ENCODE data around the gene LRPAP1.

The LRPAP1 gene

DNA sequence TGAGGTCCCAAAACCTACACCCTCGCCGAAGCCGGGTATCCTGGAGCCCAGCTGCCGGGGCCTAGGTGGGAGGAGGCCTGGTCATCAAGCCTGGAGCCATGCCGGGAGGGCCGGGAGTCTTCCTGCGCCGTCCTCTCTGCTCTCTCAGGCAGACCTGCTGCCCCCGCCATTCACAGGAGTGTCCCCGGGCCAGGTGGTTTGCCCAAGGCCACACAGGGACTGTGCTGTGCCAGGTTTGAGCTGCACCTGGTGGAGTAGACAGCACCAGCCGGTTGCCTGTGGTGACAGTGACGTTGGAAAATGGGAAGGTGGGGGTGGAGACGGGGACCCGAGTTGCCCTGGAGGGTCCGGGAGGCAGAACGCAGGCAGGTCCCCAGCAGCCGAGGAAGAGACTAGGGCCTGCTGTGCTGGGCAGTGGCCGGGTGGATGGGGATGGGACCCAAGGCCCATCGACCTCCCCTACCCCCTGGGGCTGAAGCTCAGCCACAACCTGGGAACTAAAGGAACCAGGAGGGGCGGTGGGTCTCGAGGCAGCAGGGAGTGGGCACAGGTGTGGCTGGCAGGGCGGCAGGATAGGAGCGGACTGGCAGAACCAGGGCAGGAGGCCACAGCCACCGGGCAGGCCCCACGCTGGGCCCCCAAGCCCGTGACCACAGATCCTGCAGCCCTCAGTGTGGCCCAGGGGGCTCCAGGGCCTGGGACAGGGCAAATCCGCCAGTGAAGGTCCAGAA is 59.6 kb downstream of the LRPAP1 start:
- no peak overlapping the region for H3K4me3 ChIP-seq (ENCODE audit: low read depth in 1 of 2, low read length in 2 of 2)
- no peak overlapping the region for H3K27ac ChIP-seq (ENCODE audit: low read length)
- no peaks in the 10 kb centered on the region for H3K36me3 ChIP-seq (ENCODE audit: control insufficient read depth in 1 of 2, insufficient read depth in 2 of 2, low read length in 2 of 2)
- no peaks in the 10 kb centered on the region for H3K4me1 ChIP-seq (ENCODE audit: control insufficient read depth in 1 of 2, insufficient read depth in 2 of 2, low read length in 2 of 2)
- no peaks in the 10 kb centered on the region for H3K27me3 ChIP-seq (ENCODE audit: low read depth, low read length)
- H3K9me3 ChIP-seq (ENCODE audit: control insufficient read depth in 1 of 2, low read length in 2 of 2) = no peaks in the 10 kb centered on the region

DNA sequence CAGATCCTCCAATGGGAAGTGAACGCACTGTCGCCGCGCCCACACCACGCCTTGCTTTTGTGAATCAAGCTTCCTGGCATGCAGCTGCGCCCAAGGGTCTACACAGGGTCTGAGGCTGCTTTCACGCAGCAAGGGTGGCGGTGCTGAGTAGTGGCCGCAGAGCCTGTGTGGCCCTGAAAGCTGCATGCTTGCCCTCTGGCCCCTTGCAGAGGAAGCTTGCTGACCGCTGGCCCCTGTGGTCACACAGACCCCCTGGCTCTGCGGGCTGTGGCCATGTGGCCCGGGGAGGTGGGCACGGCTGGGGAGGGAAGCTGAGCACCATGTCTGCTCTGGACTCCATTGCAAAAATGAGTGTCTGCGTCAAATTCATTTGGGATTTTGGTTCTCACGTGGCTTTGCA is 60.3 kb downstream of the LRPAP1 start:
- H3K27me3 ChIP-seq (ENCODE audit: low read depth, low read length) = no peaks in the 10 kb centered on the region
- no peak overlapping the region for H3K4me3 ChIP-seq (ENCODE audit: low read depth in 1 of 2, low read length in 2 of 2)
- no peak overlapping the region for H3K27ac ChIP-seq (ENCODE audit: low read length)
- no peaks in the 10 kb centered on the region for H3K4me1 ChIP-seq (ENCODE audit: control insufficient read depth in 1 of 2, insufficient read depth in 2 of 2, low read length in 2 of 2)
- H3K36me3 ChIP-seq (ENCODE audit: control insufficient read depth in 1 of 2, insufficient read depth in 2 of 2, low read length in 2 of 2) = no peaks in the 10 kb centered on the region
- no peaks in the 10 kb centered on the region for H3K9me3 ChIP-seq (ENCODE audit: control insufficient read depth in 1 of 2, low read length in 2 of 2)

DNA sequence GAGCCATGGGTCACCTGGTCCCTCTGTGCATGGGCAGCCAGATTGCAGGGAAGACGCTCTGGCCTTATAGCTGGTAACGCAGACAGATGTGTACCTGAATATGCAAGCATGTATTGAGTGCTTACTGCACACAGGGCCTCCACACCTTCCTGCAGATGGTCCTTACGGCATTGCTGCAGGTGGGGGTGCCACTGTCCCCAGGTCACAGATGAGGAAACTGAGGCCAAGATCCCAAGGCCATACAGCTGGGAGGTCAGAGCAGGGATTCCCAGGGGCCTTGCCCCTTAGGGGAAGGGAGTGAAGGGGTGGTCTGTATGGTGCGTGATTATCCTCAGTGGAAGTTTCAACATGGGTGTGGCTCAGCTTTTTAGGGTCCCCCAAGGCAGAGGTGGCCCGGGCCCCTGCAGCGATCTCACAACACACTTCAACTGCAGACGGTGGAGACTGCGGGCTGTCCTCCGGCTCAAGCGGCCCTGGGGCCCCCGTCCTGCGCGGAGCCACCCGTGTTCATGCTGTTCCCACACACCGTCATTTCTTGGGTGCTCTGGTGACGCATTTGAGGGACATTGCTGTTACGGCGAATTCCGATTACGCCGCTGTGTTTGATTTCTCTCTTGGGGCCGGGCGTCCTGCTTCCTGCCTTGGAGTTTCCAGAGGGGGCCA is 61.0 kb downstream of the LRPAP1 start:
- no peaks in the 10 kb centered on the region for H3K4me1 ChIP-seq (ENCODE audit: control insufficient read depth in 1 of 2, insufficient read depth in 2 of 2, low read length in 2 of 2)
- no peaks in the 10 kb centered on the region for H3K36me3 ChIP-seq (ENCODE audit: control insufficient read depth in 1 of 2, insufficient read depth in 2 of 2, low read length in 2 of 2)
- no peak overlapping the region for H3K4me3 ChIP-seq (ENCODE audit: low read depth in 1 of 2, low read length in 2 of 2)
- H3K27ac ChIP-seq (ENCODE audit: low read length) = no peak overlapping the region
- no peaks in the 10 kb centered on the region for H3K9me3 ChIP-seq (ENCODE audit: control insufficient read depth in 1 of 2, low read length in 2 of 2)
- H3K27me3 ChIP-seq (ENCODE audit: low read depth, low read length) = no peaks in the 10 kb centered on the region

DNA sequence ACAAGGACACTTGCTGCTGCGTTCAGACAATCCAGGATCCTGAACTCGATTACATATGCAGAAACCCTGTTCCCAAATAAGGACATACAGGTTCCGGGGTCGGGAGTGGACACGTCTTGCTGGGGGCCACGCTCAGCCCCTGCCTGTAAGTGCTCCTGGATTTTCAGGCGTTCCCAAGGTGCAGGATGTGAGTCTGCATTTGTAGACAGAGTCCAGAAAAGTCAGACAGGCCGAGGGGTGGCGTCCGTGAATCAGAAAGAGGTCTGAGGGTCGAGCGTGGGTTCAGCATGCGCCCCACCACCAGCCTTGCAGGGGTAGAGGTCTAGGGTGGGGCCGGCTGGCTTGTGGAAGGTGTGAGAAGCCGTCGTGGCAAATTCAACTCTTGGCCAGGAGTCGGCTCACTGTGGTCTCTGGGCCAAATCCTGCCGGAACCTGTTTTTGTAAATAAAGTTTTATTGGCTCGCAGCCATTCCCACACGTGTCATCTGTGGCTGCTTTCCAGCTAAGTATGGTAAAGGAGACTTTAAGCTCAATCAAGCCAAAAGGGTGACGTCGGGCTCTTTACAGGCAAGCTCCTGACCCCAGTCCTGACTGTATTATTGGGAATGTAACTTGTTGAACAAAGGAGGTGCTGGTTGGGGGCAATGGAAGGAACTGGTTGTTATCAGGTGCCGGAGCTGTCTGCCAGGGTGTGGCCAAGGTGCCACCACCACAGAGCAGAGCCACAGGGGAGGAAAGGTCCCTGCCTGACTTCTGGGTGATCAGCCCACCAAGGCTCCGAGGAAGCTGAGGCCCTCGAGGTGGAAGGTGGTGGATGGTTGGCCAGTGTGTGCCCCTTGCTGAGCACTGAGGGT is 61.8 kb downstream of the LRPAP1 start:
- no peak overlapping the region for H3K27ac ChIP-seq (ENCODE audit: low read length)
- H3K36me3 ChIP-seq (ENCODE audit: control insufficient read depth in 1 of 2, insufficient read depth in 2 of 2, low read length in 2 of 2) = no peaks in the 10 kb centered on the region
- no peaks in the 10 kb centered on the region for H3K9me3 ChIP-seq (ENCODE audit: control insufficient read depth in 1 of 2, low read length in 2 of 2)
- no peaks in the 10 kb centered on the region for H3K27me3 ChIP-seq (ENCODE audit: low read depth, low read length)
- H3K4me1 ChIP-seq (ENCODE audit: control insufficient read depth in 1 of 2, insufficient read depth in 2 of 2, low read length in 2 of 2) = no peaks in the 10 kb centered on the region
- no peak overlapping the region for H3K4me3 ChIP-seq (ENCODE audit: low read depth in 1 of 2, low read length in 2 of 2)

DNA sequence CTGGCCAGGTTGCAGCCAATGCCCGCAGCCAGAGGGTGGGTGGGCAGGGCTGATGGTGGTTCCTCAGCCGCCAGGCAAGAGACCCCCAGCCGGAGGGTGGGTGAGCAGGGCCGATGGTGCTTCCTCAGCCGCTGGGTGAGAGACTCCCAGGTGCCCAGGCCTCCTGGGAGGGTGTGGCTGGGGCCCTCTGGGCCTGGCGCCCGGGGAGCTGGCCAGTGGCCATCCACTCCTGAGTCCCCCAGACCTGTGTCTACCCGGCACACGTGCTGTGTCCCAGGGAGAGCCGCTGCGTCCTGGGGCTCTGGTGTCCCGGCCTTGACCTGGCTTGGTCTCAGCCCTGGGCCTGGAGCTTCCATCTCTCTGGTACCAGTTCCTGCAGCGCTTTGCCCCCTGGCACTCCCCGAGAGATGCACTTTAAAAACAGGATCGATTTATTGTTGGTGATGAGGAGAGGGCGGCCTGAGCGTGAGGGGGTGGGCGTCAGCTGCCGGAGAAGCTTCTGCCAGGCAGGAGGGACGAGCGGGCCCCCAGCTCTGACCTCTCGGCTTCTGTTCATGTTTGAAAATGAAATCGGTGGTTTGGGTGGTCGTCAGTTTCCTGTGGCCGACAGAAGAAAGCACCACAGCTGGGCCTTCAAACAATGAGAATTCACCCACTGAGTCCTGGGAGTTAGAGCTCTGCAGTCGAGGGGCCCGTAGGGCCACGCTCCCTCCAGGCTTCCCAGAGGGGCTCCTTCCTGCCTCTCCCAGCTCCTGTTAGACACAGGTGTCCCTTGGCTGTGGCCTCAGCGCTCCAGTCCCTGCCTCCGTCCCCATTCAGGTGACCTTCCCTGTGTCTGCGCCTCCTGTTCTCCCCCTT is 62.6 kb downstream of the LRPAP1 start:
- Histone ChIP-seq H3K27me3 (ENCODE audit: low read depth, low read length) (no peaks in the 10 kb centered on the region), H3K4me1 (ENCODE audit: control insufficient read depth in 1 of 2, insufficient read depth in 2 of 2, low read length in 2 of 2) (no peaks in the 10 kb centered on the region), H3K4me3 (ENCODE audit: low read depth in 1 of 2, low read length in 2 of 2) (no peak overlapping the region), H3K27ac (ENCODE audit: low read length) (no peak overlapping the region), H3K9me3 (ENCODE audit: control insufficient read depth in 1 of 2, low read length in 2 of 2) (no peaks in the 10 kb centered on the region), H3K36me3 (ENCODE audit: control insufficient read depth in 1 of 2, insufficient read depth in 2 of 2, low read length in 2 of 2) (no peaks in the 10 kb centered on the region)

DNA sequence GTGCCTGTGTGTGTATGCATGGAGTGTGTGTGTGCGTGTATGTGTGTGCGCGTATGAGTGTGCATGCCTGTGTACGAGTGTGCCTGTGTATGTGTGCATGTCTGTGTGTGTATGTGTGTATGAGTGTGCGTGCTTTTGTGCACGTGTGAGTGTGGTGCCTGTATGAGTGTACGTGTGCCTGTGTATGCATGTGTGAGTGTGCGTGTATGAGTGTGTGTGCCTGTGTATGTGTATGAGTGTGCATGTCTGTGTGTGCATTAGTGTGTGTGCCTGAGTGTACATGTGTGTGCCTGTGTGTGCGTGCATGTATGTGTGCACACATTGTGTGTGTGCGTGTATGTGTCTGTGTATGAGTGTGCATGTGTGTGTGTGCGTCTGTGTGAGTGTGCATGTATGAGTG is 63.4 kb downstream of the LRPAP1 start:
- Histone ChIP-seq H3K27me3 (ENCODE audit: low read depth, low read length) (no peaks in the 10 kb centered on the region), H3K4me3 (ENCODE audit: low read depth in 1 of 2, low read length in 2 of 2) (no peak overlapping the region), H3K36me3 (ENCODE audit: control insufficient read depth in 1 of 2, insufficient read depth in 2 of 2, low read length in 2 of 2) (no peaks in the 10 kb centered on the region), H3K9me3 (ENCODE audit: control insufficient read depth in 1 of 2, low read length in 2 of 2) (no peaks in the 10 kb centered on the region), H3K27ac (ENCODE audit: low read length) (no peak overlapping the region), H3K4me1 (ENCODE audit: control insufficient read depth in 1 of 2, insufficient read depth in 2 of 2, low read length in 2 of 2) (no peaks in the 10 kb centered on the region)

DNA sequence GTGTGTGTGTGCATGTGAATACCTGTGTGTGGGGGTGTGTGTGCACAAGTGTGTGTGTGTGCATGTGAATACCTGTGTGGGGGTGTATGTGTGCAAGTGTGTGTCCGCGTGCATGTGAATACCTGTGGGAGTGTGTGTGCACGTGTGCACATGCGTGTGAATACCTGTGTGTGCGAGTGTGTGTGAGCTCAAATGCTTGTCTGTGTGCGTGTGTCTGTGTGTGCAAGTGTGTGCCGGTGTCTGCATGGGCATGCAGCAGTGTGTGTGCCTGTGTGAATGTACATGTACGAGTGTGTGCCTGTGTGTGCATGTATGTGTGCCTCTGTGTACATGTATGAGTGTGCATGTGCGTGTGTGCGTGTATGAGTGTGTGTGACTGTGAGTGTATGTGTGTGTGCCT is 64.1 kb downstream of the LRPAP1 start:
- no peak overlapping the region for H3K4me3 ChIP-seq (ENCODE audit: low read depth in 1 of 2, low read length in 2 of 2)
- no peaks in the 10 kb centered on the region for H3K9me3 ChIP-seq (ENCODE audit: control insufficient read depth in 1 of 2, low read length in 2 of 2)
- no peaks in the 10 kb centered on the region for H3K4me1 ChIP-seq (ENCODE audit: control insufficient read depth in 1 of 2, insufficient read depth in 2 of 2, low read length in 2 of 2)
- H3K36me3 ChIP-seq (ENCODE audit: control insufficient read depth in 1 of 2, insufficient read depth in 2 of 2, low read length in 2 of 2) = no peaks in the 10 kb centered on the region
- H3K27me3 ChIP-seq (ENCODE audit: low read depth, low read length) = no peaks in the 10 kb centered on the region
- H3K27ac ChIP-seq (ENCODE audit: low read length) = no peak overlapping the region

DNA sequence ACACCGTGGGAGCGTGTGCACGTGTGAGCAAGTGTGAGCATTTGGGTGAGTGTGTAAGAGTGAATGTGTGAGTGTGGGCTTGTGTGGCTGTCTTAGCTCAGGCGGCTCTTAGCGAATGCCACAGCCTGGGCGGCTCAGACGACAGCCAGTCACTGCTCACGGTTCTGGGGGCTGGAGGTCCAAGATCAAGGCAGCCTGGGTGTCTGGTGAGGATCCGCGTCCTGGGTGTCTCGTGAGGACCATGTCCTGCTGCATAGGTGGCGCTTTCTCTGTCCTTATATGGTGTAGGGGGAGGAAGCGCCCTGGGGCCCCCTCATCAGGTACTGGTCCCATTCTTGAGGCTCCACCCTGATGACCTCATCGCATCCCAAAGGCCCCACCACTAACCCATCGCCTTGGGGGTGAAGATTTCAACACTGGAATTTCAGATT is 64.6 kb downstream of the LRPAP1 start:
- no peak overlapping the region for H3K27ac ChIP-seq (ENCODE audit: low read length)
- H3K4me1 ChIP-seq (ENCODE audit: control insufficient read depth in 1 of 2, insufficient read depth in 2 of 2, low read length in 2 of 2) = no peaks in the 10 kb centered on the region
- H3K4me3 ChIP-seq (ENCODE audit: low read depth in 1 of 2, low read length in 2 of 2) = no peak overlapping the region
- no peaks in the 10 kb centered on the region for H3K9me3 ChIP-seq (ENCODE audit: control insufficient read depth in 1 of 2, low read length in 2 of 2)
- H3K36me3 ChIP-seq (ENCODE audit: control insufficient read depth in 1 of 2, insufficient read depth in 2 of 2, low read length in 2 of 2) = no peaks in the 10 kb centered on the region
- no peaks in the 10 kb centered on the region for H3K27me3 ChIP-seq (ENCODE audit: low read depth, low read length)

DNA sequence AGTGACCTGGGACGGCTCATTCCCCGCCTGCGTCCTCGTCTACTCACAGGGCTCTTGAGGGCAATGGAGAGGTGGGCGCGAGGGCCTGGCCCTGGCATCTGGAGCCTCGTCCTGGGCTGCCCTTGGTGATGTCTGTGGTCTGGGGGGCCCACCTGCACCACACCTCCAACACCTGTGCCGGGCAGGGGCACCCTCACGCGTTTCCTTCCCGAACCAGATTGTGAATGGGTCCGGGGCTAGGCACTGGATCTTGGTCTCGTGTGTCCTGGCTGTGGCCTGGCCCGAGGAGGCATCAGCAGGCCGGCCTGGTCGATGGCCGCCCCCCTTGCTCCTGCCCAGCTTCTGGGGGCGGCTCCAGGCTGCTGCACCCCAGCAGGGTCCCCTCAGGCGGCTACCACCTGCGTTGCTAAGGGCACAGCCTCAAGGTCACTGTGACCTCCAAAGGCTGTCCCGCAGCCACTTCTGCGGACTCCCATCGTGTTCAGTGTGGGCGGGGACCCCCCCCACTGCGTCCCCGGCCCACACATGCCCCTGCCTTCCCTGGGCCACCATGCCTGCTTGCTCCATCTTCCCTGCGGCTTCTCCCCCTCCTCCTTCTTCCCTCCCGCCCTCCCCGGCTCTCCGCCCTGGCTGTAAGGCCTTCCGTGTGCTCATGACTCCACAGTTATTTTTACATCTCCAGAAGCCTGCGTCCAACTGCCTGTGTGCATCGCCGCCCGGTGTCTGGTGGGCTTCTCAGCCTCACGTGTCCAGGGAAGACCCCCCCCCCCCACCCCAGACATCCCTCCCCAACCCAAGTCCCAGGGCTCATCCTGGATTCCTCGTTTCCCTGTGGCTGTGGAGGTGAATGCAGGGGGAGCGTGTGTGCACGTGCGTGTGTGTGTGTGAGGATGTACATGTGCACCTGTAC is 65.3 kb downstream of the LRPAP1 start:
- H3K4me3 ChIP-seq (ENCODE audit: low read depth in 1 of 2, low read length in 2 of 2) = no peak overlapping the region
- no peaks in the 10 kb centered on the region for H3K27me3 ChIP-seq (ENCODE audit: low read depth, low read length)
- no peak overlapping the region for H3K27ac ChIP-seq (ENCODE audit: low read length)
- peaks cover 0 to under 1% of the 10 kb centered on the region in 2 donors for H3K4me1 ChIP-seq (ENCODE audit: control insufficient read depth in 1 of 2, insufficient read depth in 2 of 2, low read length in 2 of 2)
- H3K9me3 ChIP-seq (ENCODE audit: control insufficient read depth in 1 of 2, low read length in 2 of 2) = no peaks in the 10 kb centered on the region
- no peaks in the 10 kb centered on the region for H3K36me3 ChIP-seq (ENCODE audit: control insufficient read depth in 1 of 2, insufficient read depth in 2 of 2, low read length in 2 of 2)
